Fibroblast of villous mesenchyme (primary cell): ENCODE data around the gene UTP4. TPM values are rescaled to one million over a fixed set of nuclear protein-coding genes. Genes with fewer than 3 reads are reported as not detected.

ENCODE experiments used
- DNase-seq: peaks from one replicate; pipeline ENCODE4 v3.0.0-alpha.2; 2010; ENCODE audit warnings: low read depth
- H3K4me3 ChIP-seq: 2 replicates; pipeline ENCODE4 v1.5.1; 2011; ENCODE audit warnings: low read depth, mild to moderate bottlenecking, low read length
- CTCF ChIP-seq: IDR thresholded peaks from 2 replicates; pipeline ENCODE4 v1.5.1; 2012; ENCODE audit warnings: low read depth, mild to moderate bottlenecking, low read length; ENCODE audit not compliant: insufficient read depth
- total RNA-seq: library from RNA; depleted of rRNA; stranded (reverse); fragments of >200 nt; gene quantifications from 2 replicates; pipeline ENCODE4 v1.2.3, GENCODE V29; 2012

The UTP4 gene
- total RNA-seq, 1 donor = 22.5 TPM

GRCh38 chr16:69115361-69115760 lies 17.1 kb upstream of the UTP4 start:
- H3K4me3 ChIP-seq = no peak overlapping the region
- no peak for DNase-seq
- TF ChIP-seq CTCF = no peak

- DNase-seq = no peak
- TF ChIP-seq CTCF = no peak
- H3K4me3 ChIP-seq = no peak overlapping the region
These were observed 16.6 kb upstream of the UTP4 start for GRCh38 chr16:69115837-69116236.

GRCh38 chr16:69116256-69116875 lies 16.1 kb upstream of the UTP4 start:
- H3K4me3 ChIP-seq = no peak overlapping the region
- no peak for DNase-seq
- no peak for TF ChIP-seq CTCF

- no peak overlapping the region for H3K4me3 ChIP-seq
- DNase-seq = no peak
- TF ChIP-seq CTCF = no peak
These were observed 15.5 kb upstream of the UTP4 start for GRCh38 chr16:69116906-69117305.

GRCh38 chr16:69118468-69118867 lies 14.0 kb upstream of the UTP4 start:
- TF ChIP-seq CTCF = no peak
- no peak for DNase-seq

GRCh38 chr16:69118994-69119393 lies 13.5 kb upstream of the UTP4 start:
- no peak for DNase-seq
- TF ChIP-seq CTCF = no peak
- no peak overlapping the region for H3K4me3 ChIP-seq

More at GRCh38 chr16:69118468-69118867, 14.0 kb upstream of the UTP4 start:
- no peak overlapping the region for H3K4me3 ChIP-seq

GRCh38 chr16:69119536-69119935 lies 12.9 kb upstream of the UTP4 start:
- TF ChIP-seq CTCF = no peak
- no peak overlapping the region for H3K4me3 ChIP-seq

More at GRCh38 chr16:69119536-69119935, 12.9 kb upstream of the UTP4 start:
- DNase-seq = no peak
